Activated effector memory CD4-positive, alpha-beta T cell treated with Interleukin-2 at 50 U/mL for 16 hours (primary cell): Measurements from ENCODE around the gene ADAMTSL1.

Experiments
- DNase-seq: peaks from one replicate; pipeline ENCODE4 v3.0.0-alpha.2; 2020

ADAMTSL1 gene

DNA sequence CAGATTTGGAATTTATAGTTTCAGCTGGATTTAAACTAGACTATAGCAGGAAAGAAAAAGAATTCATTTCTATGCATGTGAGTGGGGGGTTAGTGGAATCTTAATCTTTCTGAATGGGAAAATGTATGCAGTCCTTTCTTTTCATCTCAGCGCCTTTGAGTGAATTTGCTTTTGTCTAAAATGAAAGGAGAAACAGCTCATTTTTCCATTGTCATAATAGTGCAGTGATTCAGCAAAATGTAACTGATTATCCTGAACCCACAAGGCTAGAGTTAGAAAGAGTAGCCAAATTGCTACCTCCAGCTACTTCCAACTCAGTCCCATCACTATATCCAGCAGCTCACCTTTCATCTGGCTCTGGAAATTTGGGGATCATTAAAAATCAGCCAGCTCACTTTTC lies 134.4 kb downstream of the ADAMTSL1 start:
- DNase-seq, result no peak

DNA sequence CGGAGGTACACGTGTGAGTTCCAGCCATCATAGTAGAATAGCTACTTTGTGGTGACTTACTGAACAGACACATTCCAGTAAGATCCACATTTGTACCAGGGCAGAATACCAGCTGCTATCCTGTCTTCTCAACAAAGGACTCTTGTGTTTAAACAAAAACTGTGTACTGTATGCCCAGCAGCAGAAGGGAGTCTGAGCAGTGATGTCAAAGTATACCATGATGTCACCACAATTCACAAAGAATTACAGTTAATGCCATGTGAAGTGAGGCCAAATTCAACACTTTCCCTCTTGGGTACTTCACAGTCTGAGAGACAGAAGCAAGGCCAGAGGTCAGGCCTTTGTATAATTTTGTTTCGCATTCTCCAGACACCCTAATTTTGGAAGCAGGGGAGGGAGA lies 137.0 kb downstream of the ADAMTSL1 start:
- DNase-seq, result no peak

DNA sequence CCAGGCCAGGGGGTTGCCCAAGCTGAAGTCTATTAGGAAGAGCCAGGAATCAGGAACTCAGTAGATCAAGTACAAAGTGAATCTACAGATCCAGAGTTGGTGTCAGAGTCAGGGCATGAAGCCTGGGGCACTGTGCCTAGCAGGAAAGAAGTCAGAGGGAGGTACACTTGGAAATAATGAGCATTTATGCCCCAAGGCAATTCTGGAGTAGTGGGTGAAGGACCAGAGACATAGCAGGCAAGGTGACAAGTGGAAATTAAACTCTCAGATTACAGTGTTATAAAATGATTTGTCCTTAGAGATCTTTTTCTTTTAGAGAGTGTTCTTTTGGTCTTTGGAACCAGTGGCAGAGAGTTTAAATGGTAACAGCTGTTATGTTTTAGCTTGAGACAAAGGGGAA lies 138.0 kb downstream of the ADAMTSL1 start:
- DNase-seq, result no peak

DNA sequence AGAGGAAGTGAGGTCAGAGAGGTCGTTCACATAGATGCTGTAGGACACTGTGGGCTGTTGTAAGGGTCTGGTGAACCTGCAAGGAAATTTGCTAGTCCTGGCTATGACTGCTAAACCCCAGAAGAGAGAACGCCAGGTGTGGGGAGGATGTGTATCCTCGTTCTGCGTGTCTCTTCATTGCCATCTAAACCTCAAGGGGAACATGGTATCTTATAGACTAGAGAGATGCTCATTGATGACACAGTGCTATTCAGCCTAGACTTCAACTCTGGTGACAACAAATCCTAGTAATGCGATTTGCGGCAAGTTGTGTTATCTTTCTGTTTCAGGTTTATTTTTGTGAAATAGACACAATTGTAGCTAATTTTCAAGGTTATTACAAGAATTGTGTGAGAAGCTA lies 140.2 kb downstream of the ADAMTSL1 start:
- DNase-seq, result no peak

DNA sequence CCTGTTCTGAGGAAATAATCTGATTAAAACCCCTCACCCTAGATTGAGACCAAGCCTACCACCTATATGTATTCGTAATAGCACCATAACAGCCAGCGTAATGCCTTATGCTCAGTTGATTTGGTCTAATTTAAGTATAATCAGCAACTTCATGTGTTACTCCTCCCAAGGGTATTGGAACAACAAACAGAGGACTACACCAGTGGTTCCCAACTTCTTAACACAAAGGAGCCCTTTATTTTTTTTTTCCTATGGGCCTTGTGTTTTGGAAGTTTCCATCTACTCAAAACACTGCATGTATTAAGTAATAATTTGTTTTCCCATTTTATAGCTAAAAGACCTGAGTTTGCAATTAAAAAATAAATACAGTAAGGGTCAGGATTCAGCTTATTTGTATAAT lies 140.7 kb downstream of the ADAMTSL1 start:
- DNase-seq, result no peak

DNA sequence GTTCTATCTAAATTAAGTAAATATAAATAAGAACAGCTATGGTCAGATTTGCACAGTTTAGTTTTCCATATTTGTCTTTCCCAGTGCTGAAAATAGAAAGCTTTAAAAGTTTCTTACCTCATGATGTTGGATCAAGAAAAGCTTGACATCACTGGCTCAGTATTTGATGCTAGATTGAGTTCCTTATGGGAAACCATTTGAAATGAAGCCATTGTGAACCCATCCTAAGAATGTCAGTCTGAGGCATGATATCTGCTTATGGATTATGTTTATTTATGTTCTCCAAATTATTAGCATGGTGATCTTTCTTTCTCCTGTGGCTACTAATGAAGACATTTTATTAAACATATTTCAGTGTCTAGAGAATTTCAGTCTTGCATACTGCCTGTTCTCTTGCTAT lies 143.0 kb downstream of the ADAMTSL1 start:
- DNase-seq, result no peak

DNA sequence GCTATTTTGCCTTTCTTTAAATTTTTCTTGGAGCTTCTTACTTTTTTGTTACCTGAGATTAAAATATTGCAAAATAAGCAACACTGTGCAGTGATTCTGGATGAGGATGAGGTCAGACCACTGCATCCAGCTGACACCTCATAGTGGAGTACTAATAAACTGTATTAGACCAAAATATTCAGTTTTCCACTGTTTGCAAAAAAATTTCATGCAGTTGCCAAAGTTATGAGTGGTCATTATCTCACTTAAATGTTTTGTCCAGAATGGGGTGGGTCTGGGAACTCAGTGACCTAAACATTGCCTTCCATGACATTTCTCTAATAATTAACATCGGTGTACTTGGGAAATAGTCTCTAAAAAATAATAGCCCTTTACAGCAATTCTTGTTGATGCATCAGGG lies 143.8 kb downstream of the ADAMTSL1 start:
- no peak for DNase-seq

DNA sequence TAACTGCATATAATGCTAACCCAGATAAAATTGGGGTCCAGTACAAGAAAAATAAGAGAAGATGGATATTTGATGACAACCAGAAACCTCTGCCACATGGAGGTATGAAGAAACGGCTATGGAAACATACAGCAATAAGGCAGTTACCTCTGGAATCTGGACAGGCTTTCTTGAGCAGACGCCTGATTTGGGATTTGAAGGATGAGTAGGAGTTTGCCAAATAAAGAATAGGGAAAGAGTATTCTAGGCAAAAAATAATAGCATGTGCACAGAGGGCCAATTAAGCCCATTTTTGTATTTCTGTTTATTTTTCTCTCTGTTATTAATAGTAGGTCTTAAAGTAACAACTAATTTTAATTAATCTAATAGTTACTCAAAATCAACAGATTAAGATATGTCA lies 144.9 kb downstream of the ADAMTSL1 start:
- DNase-seq, result no peak

DNA sequence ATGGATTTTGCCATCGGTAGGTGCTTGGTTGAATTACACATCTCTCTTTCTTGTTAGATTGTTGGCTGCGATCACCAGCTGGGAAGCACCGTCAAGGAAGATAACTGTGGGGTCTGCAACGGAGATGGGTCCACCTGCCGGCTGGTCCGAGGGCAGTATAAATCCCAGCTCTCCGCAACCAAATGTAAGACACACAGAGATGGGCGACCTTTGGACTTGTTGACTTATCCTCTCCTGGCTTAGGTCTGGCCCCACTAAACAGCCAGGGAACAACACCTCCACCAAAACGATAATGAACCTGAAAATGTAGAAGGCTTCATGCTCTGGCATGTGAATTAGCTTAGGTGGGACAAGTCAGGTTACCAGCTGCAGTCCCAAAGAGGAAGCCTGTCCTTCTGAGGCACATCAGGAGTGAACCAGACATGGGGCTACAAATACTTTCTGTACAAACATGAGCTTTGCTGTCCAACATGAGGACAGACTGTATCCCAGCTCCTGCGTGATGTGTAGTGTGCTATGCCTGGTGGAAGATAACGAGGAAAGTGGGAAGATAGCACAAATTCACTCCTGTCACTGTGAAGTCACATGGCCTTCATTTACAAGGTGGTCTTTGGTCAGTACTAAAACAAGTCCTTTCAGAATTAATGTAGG lies 148.4 kb downstream of the ADAMTSL1 start:
- DNase-seq, result no peak

DNA sequence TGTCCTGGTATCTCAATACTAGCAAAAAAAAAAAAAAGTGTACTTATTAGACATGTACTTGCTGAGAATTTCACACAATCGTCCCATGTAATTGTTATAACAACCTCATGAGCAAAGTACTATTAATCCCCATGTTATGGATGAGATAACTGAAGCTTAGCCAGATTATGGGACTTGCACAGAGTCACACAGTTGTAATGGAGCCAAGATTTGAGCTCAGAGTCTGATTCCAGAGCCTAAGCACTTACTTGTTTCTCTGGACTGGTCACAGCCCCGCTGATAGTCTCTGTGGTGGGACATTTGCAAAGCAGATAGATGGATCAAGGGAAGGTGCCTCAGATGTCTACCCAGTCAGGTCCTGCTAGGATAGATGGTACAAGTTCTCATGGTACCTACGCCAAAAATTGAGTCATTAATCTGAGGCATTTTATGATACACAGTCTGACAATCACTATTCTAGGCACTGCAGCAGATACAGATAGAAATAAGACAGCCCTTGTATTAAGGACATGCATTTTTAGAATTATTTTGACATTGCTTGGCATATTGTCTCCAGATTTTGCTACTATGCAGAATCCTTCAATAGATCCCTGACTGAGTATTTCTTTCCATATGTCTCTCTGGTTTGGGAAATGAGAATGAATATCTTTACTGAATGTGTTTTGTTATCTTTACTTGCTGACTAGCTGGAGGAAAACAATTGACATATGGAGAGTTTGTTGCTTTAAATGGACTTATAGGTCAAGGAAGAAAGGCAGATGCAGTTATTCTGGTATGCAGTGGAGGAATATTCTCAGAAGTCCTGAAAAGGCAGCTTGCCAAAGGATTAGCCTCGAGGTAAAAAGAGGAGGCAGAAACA lies 149.5 kb downstream of the ADAMTSL1 start:
- no peak for DNase-seq

DNA sequence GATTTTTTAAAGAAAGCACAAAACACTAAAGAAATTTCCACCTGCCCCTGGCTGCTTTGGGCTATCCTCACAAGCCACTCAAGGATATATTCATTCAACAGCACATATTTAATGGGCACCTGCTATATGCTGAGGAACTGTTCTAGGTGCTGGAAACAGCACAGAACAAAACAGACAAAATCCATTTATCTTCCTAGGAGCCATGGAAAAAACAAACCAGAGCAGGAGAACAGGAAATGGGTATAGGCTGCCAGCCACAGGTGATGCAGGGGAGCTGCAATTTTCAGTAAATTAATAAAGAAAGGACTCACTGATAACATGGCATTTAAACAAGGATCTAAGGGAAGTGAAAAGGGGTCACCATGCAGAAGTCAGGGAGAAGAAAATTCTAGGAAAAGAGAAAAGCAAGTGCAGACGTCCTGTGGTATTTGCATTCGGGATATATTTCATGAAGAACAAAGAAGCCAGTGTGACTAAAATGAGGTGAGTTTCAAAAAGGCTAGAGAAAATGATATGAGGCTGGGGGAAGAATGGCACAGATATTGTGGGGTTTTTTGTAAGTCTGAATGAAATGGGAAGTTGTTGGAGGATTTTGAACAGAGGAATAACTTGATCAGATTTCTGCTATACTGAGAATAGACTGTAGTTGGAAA lies 152.2 kb downstream of the ADAMTSL1 start:
- no peak for DNase-seq

DNA sequence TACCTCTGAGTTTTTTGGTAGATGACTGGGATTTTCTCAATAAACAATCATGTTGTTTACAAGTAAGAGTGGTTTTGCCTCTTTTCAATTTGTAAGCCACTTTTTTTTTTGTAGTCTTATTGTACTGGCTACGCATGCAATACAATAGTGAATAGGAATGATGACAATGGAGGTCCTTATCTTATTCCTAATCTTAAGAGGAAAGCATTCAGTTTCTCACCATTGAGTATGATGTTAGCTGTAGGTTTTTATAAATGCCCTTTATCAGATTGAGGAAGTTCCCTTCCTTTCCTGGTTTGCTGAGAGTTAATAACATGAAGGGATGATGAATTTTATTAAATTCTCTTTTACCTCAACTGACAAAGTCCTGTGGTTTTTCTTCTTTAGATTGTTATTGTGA lies 155.2 kb downstream of the ADAMTSL1 start:
- DNase-seq, result no peak

DNA sequence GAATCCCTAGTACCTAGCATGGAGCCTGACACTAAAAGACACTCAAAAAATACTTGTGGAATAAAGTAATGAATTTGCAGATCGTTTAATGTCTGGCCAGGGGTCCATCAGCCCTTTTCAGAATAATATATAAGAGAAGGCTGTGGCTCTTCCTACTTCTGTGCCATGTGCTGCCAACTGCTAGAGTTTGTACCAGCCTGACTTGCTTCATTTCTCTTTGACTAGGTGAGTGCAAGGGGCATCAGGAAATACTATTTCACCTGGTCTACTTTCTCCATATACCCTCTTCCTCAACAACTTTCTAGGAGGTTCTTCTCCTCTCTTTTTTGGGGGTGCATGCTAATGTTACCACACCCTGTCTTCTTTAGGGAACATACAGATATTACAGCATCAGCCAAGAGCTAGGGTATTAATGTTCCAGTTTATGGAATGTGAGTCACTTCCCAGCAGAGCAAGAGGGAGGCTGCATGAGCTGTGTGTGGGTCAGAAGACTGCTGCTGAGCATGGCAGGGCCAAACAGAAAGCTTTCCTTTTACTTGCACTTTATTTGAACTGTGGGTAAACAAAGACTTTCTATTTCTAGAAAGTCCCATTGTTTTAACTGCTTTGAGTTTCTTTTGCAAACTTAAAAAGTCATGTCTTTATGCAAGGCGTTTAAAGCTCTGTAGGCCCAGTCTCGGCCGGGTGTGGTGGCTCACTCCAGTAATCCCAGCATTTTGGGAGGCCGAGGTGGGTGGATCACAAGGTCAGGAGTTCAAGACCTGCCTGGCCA lies 158.9 kb downstream of the ADAMTSL1 start:
- no peak for DNase-seq

DNA sequence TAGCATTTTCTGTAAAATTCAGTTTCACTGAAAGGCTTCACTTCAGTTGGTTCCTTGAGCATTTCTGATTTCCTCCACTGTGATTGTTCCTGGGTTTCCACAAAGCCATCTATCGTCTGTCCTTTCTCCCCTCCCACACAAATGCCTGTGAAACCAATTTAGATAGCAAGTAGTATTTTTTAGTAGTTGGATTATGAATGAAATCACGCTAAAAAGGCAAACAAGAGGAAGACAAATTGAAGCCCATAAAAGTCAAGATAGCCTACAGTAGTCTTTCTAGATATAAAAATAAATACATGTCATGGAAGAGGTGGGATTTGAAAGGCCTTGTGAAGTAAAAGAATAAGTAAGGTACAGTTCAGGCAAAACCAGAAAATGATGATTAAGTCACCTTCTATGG lies 162.8 kb downstream of the ADAMTSL1 start:
- DNase-seq, result no peak

DNA sequence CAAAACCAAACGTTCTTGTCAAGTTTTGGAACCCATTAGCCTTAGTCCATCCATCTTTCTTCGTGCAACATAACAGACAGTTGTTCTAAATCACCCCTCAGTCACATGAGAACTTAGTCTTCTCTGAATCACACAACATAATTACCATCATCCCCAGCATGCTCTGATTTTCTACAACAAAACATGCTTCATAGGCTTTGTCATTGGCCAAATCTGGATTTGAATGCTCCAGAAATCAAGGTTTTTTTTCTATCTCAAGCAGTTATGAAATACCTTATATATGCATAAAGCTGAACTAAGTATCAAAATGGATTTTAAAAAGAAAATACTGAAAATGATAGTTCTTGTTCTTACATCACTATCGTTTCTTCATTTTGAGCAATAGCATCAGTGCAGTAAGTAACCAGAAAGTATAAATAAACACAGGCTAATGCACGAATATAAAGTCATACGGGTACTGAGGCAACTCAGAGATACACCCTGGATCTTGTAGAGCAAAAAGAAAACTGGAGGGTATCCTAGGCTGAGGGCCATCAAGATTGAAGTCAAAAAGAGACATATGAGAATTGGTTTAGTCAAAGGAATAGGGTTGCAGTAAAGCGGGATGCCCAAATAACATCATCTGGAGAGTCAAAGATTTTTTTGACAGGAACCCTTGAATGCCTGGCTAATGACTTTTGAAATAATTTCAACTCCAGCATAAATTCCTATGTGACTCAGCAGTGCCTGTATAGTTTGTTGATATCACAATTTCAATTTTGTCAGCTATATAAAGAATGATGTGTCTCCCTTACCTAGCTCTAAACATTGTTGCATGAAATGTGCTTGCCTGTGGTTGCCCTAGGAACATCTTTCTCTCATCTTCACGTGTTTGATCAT lies 164.7 kb downstream of the ADAMTSL1 start:
- no peak for DNase-seq

DNA sequence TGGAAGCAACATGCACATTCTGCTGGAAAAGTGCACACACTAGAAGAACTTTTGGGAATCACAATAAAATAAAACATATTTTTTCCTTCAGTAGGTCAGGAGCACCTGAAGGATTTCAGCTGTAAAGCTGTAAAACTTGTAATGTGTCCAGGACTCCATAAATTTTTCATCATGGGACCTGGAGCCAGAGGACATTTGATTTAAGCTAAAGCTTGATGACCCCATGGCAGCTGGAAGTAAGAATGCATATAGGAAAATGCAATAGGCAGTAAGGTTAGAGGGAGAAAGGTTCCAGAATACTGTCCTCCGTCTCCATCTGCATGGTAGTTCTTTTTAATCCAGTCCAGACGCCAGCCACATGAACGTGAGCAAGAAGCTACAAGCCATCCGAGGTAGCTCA lies 166.0 kb downstream of the ADAMTSL1 start:
- DNase-seq, result no peak

DNA sequence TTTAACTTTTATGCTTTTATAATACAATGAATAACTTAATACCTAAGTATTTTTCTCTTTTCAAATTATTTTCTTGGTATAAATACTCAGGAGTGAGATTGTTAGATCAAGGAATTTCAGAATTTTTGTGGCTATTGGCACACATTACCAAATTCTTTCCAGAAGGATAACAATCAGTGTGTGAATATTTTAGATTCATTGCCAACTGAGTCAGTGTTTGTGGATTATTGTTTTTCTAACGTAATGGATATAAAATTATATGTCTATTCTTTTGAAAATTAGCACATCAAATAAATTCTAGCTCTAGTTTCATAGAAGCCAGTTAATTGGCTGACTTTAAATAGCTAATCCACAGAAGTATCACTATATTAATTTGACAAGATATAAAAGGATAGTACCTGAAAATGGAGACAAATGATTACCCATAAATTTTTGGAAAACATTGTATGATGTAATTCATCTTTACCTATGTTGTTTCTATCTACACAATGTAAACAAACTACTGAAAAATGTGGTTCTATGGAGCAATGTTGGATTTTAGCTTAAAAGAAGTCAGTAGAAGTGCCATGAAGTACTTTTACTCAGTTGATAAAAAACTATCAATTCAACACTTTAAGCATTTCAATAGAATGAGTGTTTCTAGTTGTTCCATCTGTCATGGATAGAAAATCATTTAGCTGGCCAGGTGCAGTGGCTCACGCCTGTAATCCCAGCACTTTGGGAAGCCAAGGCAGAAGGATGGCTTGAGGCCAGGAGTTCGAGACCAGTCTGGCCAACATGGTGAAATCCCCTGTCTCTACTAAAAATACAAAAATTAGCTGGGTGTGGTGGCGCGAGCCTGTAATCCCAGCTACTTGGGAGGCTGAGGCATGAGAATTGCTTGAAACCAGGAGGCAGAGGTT lies 185.1 kb downstream of the ADAMTSL1 start:
- DNase-seq, result no peak

DNA sequence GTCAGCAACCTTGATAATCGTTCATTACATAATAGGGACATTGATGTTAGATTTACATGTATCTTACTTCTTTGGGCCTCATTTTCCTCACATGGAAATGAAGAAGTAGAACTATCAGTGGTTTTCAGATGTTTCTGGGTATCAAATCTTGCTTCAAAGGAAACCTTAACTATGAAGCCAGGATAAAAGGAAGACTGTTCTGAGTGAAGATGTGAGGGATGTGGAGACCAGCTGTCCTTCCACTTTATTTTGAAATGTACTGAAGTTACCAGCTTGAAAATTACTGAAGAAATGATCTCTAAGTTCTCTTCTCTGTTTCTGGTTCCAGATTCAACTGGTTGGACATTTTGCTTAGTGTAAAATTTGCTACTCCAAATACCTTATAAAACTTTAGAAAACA lies 186.0 kb downstream of the ADAMTSL1 start:
- DNase-seq, result no peak

DNA sequence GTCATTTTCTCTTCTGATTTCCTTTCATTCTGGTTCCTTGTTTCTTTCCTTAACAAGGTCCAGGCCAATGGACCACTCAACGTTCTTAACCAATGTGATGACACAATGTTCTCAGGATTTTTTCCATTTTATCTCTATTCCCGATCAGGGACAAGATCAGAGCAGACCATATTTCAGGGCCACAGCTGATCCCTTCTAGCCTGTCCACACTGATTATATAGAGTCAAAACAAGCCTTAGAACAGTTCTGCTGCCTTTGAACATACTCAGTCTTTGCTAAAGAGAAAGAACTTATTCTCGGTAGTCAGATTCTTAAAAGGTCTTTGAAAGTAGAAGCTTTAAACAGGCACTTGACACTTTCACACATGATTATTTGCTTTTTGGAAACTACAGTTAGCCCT lies 188.4 kb downstream of the ADAMTSL1 start:
- no peak for DNase-seq

DNA sequence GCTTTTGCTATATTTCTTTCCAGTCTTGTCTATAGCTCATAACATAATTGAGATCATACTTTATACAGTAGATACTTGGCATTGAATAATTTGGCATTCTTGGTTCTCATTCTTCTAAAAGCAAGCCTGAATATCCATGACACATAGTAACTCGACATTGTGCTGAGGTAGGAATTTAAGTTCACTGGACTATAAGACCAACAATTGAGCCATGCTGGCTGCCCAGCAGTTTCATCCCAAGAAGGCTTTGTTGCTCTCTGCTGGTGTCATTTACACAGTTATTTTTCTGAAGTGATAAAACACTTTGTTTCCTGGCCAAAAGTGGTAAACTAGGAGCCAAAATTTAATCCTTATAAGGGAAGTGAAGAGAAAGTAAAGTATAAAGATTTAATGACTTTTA lies 192.0 kb downstream of the ADAMTSL1 start:
- no peak for DNase-seq

DNA sequence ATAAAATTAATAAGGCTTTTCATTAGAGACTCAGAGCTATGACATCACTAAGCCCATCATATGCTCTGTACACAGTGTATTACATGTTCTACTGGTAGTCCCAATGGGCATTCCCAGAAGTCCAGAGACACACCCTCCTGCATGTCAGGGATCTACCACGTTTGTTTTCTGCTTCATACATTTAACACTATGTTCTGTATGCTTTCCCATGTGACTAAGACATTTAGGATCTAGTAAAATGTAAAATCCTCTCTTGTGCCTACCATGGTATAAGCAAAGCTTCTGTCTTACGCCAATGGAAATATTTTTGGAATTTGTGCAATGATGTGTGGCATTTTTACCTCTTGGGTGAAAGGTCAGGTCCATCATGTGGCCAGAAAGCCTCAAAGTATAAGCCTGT lies 192.4 kb downstream of the ADAMTSL1 start:
- no peak for DNase-seq
